ENCODE measurements around the gene LIMS2.

DNA sequence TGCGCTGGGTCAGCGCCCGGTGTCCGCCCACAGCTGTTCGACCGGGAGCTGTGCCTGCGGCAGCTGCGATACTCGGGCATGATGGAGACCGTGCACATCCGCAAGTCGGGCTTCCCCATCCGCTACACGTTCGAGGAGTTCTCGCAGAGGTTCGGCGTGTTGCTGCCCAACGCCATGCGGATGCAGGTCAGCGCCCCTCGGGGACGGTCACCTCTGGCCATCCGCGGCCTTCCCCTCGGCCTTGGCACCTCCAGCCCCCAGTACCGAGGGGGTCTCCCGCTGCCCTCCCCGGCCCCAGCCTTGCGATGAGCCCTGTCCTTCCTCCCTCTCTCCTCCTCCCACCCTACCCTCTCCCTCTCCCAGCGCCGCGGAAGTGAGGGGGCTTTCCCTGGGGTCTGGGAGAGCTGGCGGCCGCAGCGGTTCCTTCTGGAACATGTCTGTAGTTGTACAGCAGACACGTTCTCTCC lies 82.5 kb downstream of the LIMS2 start:
- TF ChIP-seq POLR2A (IDR thresholded peaks at IDR 0.05; ENCODE audit: low read depth, low read length): no peak
- TF ChIP-seq FOS (IDR thresholded peaks at IDR 0.05; ENCODE audit: borderline replicate concordance, insufficient read depth, low read length): no peak
- TF ChIP-seq, protein P1, sequence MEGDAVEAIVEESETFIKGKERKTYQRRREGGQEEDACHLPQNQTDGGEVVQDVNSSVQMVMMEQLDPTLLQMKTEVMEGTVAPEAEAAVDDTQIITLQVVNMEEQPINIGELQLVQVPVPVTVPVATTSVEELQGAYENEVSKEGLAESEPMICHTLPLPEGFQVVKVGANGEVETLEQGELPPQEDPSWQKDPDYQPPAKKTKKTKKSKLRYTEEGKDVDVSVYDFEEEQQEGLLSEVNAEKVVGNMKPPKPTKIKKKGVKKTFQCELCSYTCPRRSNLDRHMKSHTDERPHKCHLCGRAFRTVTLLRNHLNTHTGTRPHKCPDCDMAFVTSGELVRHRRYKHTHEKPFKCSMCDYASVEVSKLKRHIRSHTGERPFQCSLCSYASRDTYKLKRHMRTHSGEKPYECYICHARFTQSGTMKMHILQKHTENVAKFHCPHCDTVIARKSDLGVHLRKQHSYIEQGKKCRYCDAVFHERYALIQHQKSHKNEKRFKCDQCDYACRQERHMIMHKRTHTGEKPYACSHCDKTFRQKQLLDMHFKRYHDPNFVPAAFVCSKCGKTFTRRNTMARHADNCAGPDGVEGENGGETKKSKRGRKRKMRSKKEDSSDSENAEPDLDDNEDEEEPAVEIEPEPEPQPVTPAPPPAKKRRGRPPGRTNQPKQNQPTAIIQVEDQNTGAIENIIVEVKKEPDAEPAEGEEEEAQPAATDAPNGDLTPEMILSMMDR (IDR thresholded peaks at IDR 0.05; ENCODE audit: extremely low read depth in 1 of 2, insufficient read depth in 1 of 2, low read depth in 1 of 2, low read length in 2 of 2): no peak
- no peak for TF ChIP-seq JUN (IDR thresholded peaks at IDR 0.05; ENCODE audit: borderline replicate concordance, insufficient read depth, insufficient read length, low read depth)
- no peak for TF ChIP-seq POLR2AphosphoS5 (IDR thresholded peaks at IDR 0.05; ENCODE audit: insufficient read depth, low read depth, low read length)
- no peak for TF ChIP-seq MYC (IDR thresholded peaks at IDR 0.05; ENCODE audit: low read depth, low read length)
- TF ChIP-seq EZH2 (IDR thresholded peaks at IDR 0.05; ENCODE audit: borderline replicate concordance, low read depth, low read length, severe bottlenecking): no peak
